ENCODE measurements around the gene ZFX. TPM values are rescaled to one million over a fixed set of nuclear protein-coding genes. Genes with fewer than 3 reads are reported as not detected.
"Not testable (repeated sequence)": the region's sequence is repeated elsewhere in the genome, so short reads cannot be mapped to it uniquely, and the experiment has no call there.

ZFX gene
- polyA plus RNA-seq, 5 donors = 29.1 to 47.8 (median 33.3) TPM

DNA sequence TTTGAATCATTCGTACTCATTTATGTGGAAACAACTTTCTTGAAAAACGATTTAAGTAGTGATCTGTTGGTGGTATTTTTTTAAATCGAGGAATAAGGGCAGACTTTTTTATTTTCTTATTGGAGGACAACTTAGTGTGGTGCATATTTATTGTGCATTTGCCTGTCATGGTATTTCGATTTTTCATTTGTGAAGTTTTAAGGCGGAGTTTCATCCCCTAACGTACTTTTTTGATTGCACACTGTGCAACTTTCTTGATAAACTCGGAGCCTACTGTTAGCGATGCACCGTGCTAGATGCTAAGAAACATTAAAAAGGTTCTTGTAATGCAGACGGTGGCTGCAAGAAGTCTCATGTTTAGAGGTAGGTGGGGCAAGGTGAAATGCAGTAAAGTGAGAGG, 1.4 kb downstream of the ZFX start:
- no peak for DNase-seq

DNA sequence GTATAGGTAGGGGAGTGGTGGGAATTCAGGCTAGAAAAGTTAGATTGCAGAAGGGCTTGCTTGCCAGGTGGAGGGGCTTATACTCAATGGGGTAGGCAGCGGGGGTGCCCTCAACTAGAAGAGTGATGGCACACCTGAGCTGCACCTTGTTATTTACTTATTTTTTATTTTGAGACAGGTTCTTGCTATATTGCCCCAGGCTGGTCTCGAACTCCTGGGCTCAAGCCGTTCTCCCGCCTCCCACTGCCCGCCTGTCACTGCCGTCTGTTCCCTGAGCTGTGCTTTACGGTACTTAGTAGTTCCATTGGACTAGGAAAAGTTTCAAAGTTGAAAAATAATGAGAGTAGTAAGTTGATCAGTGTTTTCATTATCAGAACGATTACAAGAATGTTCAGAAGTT, 2.0 kb downstream of the ZFX start:
- no peak for DNase-seq

DNA sequence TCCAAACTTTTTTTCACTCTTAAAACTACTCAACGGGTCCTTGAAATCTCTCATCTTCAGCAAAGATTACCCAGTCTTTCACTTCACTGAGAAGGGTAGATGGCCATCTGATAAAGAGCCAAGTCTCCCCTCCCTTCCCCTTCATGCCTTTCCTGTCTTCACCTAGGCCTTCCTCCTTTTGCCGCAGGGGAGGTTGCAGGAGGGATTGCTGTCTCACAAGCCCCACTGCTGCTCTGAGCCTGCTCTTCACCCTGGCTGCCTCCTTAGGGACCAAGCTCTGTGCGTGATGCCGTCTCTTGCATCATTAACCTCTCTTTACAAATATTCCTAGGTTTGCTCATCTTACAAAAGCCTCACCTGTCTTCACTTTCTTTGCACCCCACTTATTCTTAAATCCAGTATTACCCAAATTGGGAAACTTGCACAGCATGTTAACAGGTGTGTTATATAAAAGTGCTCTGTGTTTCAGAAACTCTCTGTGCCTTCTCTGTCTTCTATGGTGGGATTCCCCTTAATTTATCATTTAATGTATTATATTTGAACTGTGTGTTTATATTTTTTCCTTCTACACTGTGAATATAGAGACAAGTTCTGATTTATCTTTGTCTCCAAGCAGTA, 3.8 kb downstream of the ZFX start:
- DNase-seq = no peak

DNA sequence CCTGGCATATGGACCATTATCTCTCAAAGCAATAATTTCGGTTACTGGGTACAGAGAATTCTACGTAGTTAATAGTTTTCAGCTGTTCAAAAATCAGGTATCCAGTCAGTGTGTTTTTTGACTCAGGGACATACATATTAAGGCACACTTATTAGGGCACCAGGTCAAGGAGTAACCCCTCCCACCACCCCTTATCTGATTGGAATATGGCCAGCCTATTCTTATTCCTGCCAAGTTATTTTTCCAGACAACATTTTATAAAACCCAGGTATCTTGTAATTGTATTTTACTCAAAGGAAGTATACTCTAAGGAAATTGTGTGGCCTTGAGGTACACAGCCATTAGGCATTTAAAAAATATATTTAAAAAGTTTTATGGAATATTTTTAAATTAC, 4.3 kb downstream of the ZFX start:
- no peak for DNase-seq

DNA sequence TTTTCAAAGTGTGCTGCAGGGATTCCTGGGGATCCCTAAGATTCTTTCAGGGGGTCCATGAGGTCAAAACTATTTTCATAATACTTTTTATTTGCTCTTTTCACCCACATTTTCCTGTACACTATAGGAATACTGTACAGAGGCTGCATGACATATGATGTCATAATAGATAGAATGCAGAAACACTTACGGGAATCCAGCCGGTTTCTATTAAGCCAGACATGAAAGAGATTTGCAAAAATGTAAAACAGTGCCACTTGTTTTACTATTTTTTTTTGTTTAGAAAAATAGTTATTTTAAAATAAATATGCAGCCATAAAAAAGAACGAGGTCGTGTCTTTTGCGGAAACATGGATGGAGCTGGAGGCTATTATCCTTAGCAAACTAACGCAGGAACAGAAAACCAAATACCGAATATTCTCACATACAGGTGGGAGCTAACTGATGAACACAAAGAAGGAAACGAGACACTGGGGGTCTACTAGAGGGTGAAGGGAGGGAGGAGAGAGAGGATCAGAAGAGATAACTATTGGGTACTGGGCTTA, 5.0 kb downstream of the ZFX start:
- DNase-seq = no peak

DNA sequence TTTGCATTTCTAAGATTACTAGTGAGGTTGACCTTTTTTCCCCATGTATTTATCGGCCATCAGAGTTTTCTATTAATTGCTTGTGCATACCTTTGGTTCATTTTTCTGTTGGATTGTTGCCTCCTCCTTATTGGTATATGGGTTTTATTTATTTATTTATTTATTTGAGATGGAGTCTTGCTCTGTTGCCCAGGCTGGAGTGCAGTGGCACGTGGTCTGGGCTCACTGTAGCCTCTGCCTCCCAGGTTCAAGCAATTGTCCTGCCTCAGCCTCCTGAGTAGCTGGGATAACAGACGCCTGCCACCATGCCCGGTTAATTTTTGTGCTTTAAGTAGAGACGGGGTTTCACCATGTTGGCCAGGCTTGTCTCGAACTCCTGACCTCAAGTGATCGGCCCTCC, 6.2 kb downstream of the ZFX start:
- not testable (repeated sequence) for DNase-seq

DNA sequence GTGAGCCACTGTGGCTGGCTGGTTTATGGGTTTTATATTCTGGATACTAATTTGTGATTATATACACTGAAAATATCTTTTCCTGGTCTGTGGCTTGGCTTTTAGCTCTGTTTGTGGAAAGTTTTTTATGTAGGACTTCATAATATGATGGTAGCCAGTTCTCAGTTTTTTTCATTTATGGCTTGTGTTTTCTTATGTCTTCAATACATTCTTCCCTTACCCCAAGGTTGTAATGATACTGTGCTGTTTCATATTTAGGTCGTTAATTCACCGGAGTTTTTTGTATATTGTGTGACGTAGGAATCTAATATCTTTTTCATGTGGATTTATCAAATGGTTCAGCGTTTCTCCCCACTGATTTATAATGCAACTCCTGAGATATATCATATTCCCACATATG, 6.6 kb downstream of the ZFX start:
- no peak for DNase-seq

DNA sequence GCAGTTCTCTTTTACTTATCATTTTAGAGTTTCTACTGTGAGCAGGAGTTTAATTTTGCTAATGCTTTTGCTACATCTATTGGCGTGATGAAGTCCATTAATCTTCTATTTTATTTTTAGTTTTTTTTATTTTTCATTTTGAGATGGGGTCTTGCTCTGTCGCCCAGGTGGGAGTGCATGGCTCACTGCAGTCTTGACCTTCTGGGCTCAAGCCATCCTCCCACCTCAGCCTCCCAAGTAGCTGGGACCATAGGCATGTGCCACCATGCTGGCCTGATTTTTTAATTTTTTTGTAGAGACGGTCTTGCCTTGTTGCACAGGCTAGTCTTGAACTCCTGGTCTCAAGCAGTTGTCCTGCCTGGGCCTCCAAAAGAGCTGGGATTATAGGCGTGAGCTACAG, 9.4 kb downstream of the ZFX start:
- no peak for DNase-seq

DNA sequence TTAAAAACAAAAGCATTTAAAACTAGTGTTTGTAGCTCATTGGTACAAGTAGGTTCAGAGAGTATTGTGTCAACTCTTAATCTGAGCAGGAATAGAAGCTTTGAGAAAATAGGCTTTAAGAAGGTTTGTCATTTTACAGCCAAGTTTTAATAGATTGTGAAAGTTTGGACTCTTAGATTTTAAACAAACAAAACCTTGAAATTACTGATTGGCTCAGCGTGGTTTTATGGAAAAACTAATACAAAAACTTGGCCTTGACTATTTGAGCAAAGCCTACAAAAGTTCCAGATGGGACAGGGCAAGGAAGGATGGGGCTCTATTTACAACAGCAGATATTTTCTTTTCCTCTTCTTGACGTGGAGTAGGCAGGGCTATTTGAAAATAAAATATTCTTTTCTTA, 16.5 kb downstream of the ZFX start:
- DNase-seq = no peak

DNA sequence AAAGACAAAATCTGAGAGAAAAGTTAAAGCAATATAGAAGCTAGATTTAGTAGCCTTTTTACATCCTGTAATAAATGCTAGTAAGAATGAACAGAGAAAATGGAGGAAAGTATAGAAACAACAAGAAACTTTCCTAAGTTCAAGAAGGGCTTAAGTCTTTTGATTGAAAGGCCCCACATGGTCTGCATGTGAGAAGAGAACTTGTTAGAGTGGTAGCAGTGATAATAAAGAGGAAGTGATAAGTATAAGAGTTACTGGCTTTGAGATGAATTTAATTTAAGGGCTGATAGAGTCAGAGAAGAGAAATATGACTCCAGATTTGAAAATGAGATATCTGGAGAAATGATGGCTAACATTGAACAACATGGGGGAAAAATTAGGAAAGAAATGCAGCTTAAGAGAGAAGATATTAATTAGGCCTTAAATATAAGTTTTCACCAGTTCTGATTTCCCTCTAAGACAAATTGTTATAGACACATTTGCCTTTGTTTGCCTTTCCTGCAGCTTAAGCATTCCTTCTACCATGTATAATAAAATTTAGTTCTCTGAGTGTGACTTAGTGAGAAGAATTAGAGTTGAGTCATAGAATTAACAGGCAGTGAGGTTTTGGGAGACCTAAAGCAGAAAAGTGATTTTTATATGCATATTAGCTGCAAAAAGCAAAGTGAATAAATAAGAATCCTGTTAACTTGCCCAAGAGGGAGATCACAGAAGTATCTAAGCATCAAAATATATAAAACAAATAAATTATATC, 18.4 kb downstream of the ZFX start:
- no peak for DNase-seq

DNA sequence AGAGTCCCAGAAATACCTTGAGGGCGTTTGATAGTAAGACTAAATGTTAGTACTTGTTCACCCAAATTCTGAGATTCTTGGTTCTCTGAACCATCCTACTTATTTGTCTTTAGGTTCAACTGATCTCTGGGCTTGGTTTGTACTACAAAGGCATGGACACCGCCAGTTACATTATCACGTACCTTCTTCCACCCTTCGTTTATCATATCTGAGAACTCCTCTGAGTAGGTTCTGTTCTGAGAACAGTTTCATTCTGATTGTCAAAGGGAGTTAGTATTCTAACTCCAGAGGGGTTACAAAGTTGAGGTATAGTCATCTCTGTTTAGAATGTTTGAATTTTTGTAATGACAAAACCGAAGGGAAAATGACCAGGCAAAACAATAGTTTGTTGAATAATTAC, 19.3 kb downstream of the ZFX start:
- no peak for DNase-seq

DNA sequence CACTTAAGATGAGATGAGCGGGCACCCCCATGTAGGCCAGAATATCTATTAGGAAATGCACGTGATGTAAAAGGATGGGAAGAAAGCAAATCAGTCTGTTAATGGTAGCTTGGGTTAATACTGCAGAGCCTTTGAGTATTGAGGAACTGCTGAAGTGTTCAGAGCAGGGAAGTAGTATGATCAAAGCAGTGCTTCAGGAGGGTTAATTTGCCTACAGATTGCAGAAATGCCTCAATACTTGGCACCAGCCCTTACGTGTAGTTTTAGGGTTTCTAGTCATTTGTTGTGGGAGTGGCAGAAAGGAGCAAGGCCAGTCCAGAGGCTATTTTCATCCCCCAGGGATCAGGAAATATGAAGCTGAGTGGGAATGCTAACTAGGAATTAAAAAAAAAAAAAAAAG, 19.7 kb downstream of the ZFX start:
- DNase-seq = no peak

DNA sequence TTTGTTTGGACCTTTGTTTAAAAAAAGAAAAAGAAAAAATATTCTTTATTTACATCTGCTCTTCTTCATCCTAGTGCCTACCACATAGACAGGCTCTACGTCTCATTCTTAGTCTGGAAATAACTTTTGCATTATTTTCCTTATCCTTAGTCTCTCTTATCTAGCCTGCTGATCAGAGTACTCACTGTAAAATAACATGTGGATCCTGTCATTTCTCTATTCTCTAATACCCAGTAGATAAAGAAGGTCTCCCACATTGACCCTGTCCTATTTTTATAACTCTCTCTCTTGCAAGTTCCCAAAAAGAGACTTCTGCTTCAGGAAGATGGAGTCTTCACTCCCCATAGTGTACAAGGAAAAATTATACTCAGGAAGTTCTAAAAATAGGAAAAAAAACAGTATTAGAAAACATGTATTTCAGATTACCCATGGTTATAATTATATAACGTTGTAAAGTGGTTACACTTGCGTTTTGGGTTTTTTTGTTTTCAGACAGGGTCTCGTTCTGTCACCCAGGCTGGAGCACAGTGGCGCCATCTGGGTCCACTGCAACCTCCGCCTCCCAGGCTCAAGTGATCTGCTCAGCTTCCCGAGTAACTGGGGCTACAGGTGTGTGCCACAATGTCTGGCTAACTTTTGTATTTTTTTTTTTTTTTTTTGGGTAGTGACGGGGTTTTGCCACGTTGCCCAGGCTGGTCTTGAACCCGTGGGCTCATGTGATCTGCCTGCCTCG, 23.8 kb downstream of the ZFX start:
- DNase-seq = no peak

DNA sequence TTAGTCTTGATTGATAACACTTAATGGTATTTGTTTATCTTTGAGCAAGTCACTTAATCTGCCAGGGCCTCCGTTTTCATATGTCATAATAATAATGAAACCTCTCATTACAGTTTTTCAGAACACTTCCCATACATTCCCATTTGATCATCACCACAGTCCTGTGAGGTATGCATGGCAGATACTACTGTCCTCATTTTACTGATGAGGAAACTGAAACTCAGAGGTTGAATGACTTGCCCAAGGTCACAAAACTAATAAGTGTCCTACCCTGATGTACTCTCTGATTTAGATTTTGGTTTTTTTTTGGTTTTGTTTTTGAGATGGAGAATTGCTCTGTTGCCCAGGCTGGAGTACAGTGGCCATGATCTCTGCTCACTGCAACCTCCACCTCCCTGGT, 25.7 kb downstream of the ZFX start:
- no peak for DNase-seq

DNA sequence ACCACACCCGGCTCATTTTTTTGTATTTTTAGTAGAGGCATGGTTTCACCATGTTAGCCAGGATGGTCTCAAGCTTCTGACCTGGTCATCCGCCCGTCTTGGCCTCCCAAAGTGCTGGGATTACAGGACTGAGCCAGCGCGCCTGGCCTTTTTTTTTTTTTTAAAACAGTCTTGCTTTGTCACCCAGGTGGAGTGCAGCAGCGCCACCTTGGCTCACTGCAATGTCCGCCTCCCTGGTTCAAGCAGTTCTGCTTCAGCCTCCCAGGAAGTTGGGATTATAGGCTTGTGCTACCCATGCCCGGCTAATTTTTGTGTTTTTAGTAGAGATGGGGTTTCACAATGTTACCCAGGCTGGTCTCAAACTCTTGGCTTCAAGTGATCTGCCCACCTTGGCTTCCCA, 28.9 kb downstream of the ZFX start:
- DNase-seq = no peak

DNA sequence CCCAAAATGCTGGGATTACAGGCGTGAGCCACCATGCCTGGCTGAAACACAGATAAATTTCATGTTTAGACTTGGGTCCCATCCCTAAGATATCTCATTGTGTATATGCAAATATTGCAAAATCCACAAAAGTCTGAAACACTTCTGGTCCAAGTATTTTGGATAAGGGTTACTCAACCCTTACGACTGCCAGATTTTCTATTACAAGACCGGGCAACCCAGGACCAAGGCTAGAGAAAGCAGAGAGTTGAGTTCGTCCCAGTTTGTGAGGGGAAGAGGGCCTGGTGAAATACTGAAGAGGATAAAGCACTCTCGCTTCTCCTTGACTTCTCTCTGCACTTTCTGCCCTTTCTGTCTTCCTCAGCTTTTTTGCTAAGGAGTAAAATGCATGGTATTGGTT, 34.5 kb downstream of the ZFX start:
- DNase-seq = no peak

DNA sequence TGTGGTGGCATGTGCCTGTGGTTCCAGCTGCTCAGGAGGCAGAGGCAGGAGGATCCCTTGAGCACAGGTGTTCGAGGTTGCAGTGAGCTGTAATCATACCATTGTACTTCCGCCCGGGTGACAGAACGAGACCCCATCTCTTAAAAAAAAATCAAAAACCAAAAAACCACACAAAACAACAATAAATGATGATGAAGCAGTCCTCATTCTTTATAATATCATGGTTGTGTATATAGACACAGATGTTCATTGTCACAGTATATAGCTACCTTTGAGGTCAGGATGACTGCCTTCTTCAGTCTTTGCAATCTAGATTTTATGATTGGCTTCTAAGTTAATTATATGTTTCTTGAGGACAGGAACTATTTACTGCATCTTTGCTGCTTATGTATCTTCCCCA, 37.0 kb downstream of the ZFX start:
- DNase-seq = no peak

DNA sequence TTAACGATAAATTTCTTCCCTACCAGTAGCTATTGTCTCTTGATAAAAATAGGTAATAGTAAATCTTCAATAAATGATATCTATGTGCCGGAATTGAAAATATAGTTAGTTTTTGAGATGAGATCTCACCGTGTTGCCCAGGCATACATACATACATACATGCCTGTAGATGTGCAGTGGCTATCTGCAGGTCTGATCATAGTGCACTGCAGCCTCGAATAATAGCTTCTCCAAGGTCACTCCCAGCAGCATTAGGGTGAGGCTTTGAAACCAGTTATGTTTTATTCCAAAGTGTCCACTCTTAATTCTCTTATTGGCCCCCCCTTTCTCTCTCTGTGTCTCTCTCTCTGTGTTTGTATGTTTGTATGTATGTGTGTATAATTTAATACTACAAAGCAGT, 37.5 kb downstream of the ZFX start:
- no peak for DNase-seq

DNA sequence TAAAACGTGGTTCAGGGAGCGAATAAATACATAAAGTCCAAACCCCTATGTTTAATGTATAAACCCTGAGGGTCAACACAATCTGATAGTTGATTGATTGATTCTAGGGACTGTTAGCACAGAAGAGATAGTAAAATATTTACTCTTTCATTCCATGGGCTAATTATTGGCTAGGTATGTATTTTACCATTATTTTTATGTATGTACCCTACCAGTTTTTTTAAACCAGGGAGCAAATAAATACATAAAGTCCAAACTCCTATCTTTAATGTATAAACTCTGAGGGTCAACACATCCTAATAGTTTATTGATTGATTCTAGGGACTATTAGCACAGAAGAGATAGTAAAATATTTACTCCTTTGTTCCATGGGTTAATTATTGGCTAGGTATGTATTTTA, 40.0 kb downstream of the ZFX start:
- DNase-seq = no peak

DNA sequence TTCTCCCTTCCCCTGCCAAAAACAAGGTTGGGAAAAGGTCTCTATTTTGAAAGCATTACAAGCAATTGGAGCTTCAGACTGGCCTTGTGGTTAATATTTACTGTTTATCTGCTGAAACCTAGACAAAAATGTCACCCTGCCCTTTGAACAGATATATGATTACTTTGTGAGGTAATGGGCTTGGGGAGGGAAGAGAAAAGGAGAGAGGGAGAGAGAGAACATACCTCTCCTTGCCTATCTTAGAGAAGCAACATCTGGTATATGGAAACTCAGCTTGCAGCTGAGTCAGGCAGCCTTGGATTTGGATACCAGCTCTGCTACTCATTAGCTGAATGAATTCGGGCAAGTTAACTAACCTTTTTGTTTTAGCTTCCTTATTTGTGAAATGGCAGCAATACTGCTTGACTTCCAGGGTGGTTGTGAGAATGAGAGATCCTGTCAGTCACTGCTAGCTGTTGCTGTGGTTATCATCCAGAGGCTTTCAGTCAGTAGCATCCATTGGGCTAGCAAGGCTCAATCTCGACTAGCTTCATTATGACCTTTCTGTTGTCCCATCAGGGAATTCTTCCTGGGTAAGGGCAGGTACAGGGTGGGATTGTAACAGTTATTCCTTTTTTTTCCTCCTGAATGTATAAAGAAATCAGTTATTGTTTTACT, 41.1 kb downstream of the ZFX start:
- DNase-seq = no peak

DNA sequence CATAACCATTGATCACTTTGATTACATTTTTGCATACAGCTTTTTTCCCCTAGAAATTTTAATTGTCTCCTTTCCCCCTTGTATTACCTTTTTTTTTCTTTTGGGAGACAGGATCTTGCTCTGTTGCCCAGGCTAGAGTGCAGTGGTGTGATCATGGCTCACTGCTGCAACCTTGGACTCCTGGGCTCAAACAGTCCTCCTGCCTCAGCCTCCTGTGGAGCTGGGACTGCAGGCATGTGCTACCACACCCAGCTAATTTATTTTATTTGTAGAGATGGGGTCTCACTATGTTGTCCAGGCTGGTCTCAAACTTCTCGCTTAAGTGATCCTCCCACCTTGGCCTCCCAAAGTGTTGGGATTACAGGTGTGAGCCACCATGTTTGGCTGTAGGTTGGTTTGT, 47.0 kb downstream of the ZFX start:
- no peak for DNase-seq

DNA sequence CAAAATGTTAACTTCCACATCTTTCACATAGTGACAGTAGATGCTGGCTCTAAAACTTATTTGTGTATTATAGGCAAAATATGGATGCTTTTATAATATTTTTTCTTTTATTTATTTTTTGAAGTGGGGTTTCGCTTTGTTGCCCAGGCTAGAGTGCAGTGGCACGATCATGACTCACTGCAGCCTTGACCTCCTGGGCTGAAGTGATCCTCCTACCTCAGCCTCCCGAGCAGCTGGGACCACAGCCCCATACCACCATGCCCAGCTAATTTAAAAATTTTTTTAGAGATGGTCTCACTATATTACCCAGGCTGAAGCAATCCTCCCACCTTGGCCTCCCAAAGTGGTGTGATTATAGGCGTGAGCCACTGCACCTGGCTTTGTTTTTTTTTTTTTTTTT, 48.6 kb downstream of the ZFX start:
- DNase-seq = no peak

DNA sequence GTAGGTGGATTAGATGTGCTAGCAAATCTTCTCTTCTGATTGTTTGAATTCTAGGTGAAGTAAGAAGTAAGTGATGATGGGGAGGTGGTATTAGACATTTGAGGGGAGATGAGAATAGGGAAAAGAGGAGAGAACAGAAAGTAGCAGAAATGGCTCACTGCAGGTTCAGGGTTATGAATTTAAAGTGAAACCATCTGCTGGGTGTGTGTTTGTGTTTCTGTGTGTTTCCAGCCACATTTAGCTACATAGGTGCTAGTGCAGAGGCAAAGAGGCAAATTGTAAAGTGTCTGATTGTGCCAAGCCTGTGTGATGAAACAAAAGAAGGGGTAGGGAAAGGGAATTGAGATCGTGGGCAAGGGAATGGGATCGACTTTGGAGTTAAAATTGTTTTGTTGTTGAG, 50.6 kb downstream of the ZFX start:
- DNase-seq = no peak
